HCT116 (cell line): ENCODE results near the gene RUNX1. TPM values are rescaled to one million over a fixed set of nuclear protein-coding genes. Genes with fewer than 3 reads are reported as not detected.

ENCODE experiments used
- ATAC-seq: fragments of 200-7000 bp; cut with Tn5 transposase; 2 replicates; pipeline ENCODE4 v1.9.1; 2020; ENCODE audit warnings: mild to moderate bottlenecking, moderate library complexity
- BruUV-seq: library from RNA; stranded (reverse); fragments of 400-500 nt; replicated peaks from 2 replicates; lab custom pipeline; 2021; lab: Mats Ljungman, UMichigan
- CTCF ChIA-PET: fragments of 300-600 bp; sonication (Branson Sonifier 250); formaldehyde crosslinking; loops from one replicate; lab custom pipeline; 2021; ENCODE audit warnings: antibody characterized with exemption; lab: Charles Lee
- POLR2A ChIA-PET: fragments of 300-600, 350-600 bp; sonication (Branson Sonifier 250); formaldehyde crosslinking; loops from one replicate; lab custom pipeline; 2021; ENCODE audit warnings: antibody characterized with exemption; lab: Charles Lee
- RAD21 ChIA-PET, 2 experiments: fragments of 300-600 bp; sonication (Branson Sonifier 250); formaldehyde crosslinking; loops; one replicate each; lab custom pipeline; 2023; ENCODE audit warnings: low total read pairs in 2 of 2; ENCODE audit not compliant: uncharacterized antibody in 2 of 2, unreplicated experiment in 2 of 2, low non-redundant PET in 1 of 2; lab: Charles Lee
- DNase-seq: peaks from one replicate; pipeline ENCODE4 v3.0.0-alpha.2; 2010; ENCODE audit warnings: low read depth, low spot score
- H2AFZ ChIP-seq: fragments of 200-600 bp; shearing (Covaris generic), sonication (generic); 2 replicates; pipeline ENCODE4 v1.6.1; 2017; ENCODE audit warnings: low read depth, mixed run types, mixed read lengths, antibody characterized with exemption, low read length; ENCODE audit not compliant: poor library complexity, severe bottlenecking
- H3K27ac ChIP-seq: 2 replicates; pipeline ENCODE4 v1.5.1; 2012; ENCODE audit warnings: low read depth, low read length
- H3K27me3 ChIP-seq: fragments of 200-600 bp; sonication (generic); 2 replicates; pipeline ENCODE4 v1.6.1; 2016; ENCODE audit warnings: mixed run types, low read length, mixed read lengths; ENCODE audit not compliant: insufficient read depth
- H3K36me3 ChIP-seq, 2 experiments: fragments of 200-500 bp in 1 of 2; fragments of 200-600 bp in 1 of 2; sonication (Bioruptor generic) in 1 of 2; sonication (generic) in 1 of 2; 2 replicates each; pipeline versions ENCODE4 v1.5.1 to v1.6.1; 2014 to 2016; ENCODE audit warnings: low read length in 2 of 2, inconsistent platforms in 1 of 2, mixed read lengths in 1 of 2, mixed run types in 1 of 2; ENCODE audit not compliant: insufficient read depth in 2 of 2, control insufficient read depth in 1 of 2
- H3K4me1 ChIP-seq, 2 experiments: fragments of 200-600 bp in 1 of 2; sonication (generic) in 1 of 2; 2 replicates each; pipeline versions ENCODE4 v1.5.1 to v1.6.1; 2012 to 2017; ENCODE audit warnings: low read length in 2 of 2, inconsistent platforms in 1 of 2, mild to moderate bottlenecking in 1 of 2, mixed read lengths in 1 of 2, mixed run types in 1 of 2, moderate library complexity in 1 of 2; ENCODE audit not compliant: insufficient read depth in 2 of 2, control insufficient read depth in 1 of 2
- H3K4me2 ChIP-seq: fragments of 200-600 bp; sonication (generic); 2 replicates; pipeline ENCODE4 v1.6.1; 2017; ENCODE audit warnings: mixed run types, low read length, mixed read lengths
- H3K4me3 ChIP-seq, 2 experiments: fragments of 200-600 bp in 1 of 2; sonication (generic) in 1 of 2; replicated peaks in 1 of 2; 2 replicates each; pipeline ENCODE4 v1.5.1; 2011 to 2016; ENCODE audit warnings: low read length in 2 of 2, control low read depth in 1 of 2, low read depth in 1 of 2, mild to moderate bottlenecking in 1 of 2, mixed read lengths in 1 of 2, mixed run types in 1 of 2
- H3K79me2 ChIP-seq: fragments of 200-600 bp; sonication (generic); 2 replicates; pipeline ENCODE4 v1.6.1; 2017; ENCODE audit warnings: mild to moderate bottlenecking, mixed run types, low read length, moderate library complexity, mixed read lengths; ENCODE audit not compliant: insufficient read depth
- H3K9ac ChIP-seq: fragments of 200-600 bp; sonication (generic); 2 replicates; pipeline ENCODE4 v1.6.1; 2016; ENCODE audit warnings: low read length, mixed read lengths
- H3K9me2 ChIP-seq: fragments of 200-600 bp; sonication (generic), shearing (Covaris generic); 2 replicates; pipeline ENCODE4 v1.6.1; 2017; ENCODE audit warnings: mixed run types, mild to moderate bottlenecking, moderate library complexity; ENCODE audit not compliant: insufficient read depth
- H3K9me3 ChIP-seq, 2 experiments: fragments of 200-500 bp in 1 of 2; fragments of 200-600 bp in 1 of 2; sonication (Bioruptor generic) in 1 of 2; sonication (generic) in 1 of 2; 2 replicates each; pipeline ENCODE4 v1.6.1; 2014 to 2017; ENCODE audit warnings: low read length in 2 of 2, mixed read lengths in 2 of 2, inconsistent platforms in 1 of 2, low read depth in 1 of 2, mild to moderate bottlenecking in 1 of 2, mixed run types in 1 of 2, moderate library complexity in 1 of 2; ENCODE audit not compliant: control insufficient read depth in 1 of 2, insufficient read depth in 1 of 2
- H4K20me1 ChIP-seq: fragments of 200-600 bp; sonication (generic), shearing (Covaris generic); 2 replicates; pipeline ENCODE4 v1.6.1; 2017; ENCODE audit warnings: mixed run types, mild to moderate bottlenecking, moderate library complexity; ENCODE audit not compliant: insufficient read depth
- EGR1 ChIP-seq: IDR thresholded peaks from 2 replicates; pipeline ENCODE4 v1.6.1; 2012; ENCODE audit warnings: low read depth
- JUND ChIP-seq: IDR thresholded peaks from 2 replicates; pipeline ENCODE4 v1.6.1; 2012
- POLR2A ChIP-seq: IDR thresholded peaks from 2 replicates; pipeline ENCODE4 v1.7.0; 2011; ENCODE audit warnings: borderline replicate concordance; ENCODE audit not compliant: insufficient read depth, insufficient read length; ENCODE audit errors: extremely low read depth
- SIN3A ChIP-seq: IDR thresholded peaks from 2 replicates; pipeline ENCODE4 v1.6.1; 2012; ENCODE audit warnings: low read depth
- SP1 ChIP-seq: IDR thresholded peaks from 2 replicates; pipeline ENCODE4 v1.6.1; 2012; ENCODE audit warnings: low read depth
- ZNF274 ChIP-seq: fragments of 200-500 bp; sonication (Bioruptor generic); IDR thresholded peaks from 2 replicates; pipeline ENCODE4 v1.6.1; 2014; ENCODE audit warnings: mild to moderate bottlenecking, low read depth, low read length, inconsistent platforms
- intact Hi-C: fragments of 100-400 bp; cut with micrococcal nuclease; formaldehyde crosslinking; loops from 2 replicates; pipeline ENCODE4 v1.10.0; 2022
- total RNA-seq: library from RNA; stranded (reverse); gene quantifications from one replicate; pipeline ENCODE4 v1.2.1, GENCODE V29; 2021; ENCODE audit not compliant: unreplicated experiment
- TF ChIP-seq, protein P1 (sequence below): IDR thresholded peaks from 2 replicates; pipeline ENCODE4 v1.6.1; 2011; ENCODE audit warnings: mild to moderate bottlenecking, low read length, moderate library complexity; ENCODE audit not compliant: insufficient replicate concordance; ENCODE audit errors: extremely low read depth
- TF ChIP-seq, protein P2 (sequence below), 3 experiments: fragments of 200-600 bp in 1 of 3; sonication (generic) in 1 of 3; IDR thresholded peaks in 2 of 3; conservative IDR thresholded peaks in 1 of 3; 2 replicates each; pipeline ENCODE4 v1.5.1; 2012 to 2017; ENCODE audit warnings: low read depth in 2 of 3, low read length in 2 of 3, antibody characterized with exemption in 1 of 3, borderline replicate concordance in 1 of 3, control low read depth in 1 of 3, mild to moderate bottlenecking in 1 of 3, mixed read lengths in 1 of 3, mixed run types in 1 of 3, moderate library complexity in 1 of 3; ENCODE audit not compliant: insufficient read depth in 1 of 3
- TF ChIP-seq, protein P3 (sequence below): IDR thresholded peaks from 2 replicates; pipeline ENCODE4 v1.6.1; 2012; ENCODE audit warnings: low read depth

The RUNX1 gene
- total RNA-seq, 1 experiment from 2014 or later: 33.5 TPM

DNA sequence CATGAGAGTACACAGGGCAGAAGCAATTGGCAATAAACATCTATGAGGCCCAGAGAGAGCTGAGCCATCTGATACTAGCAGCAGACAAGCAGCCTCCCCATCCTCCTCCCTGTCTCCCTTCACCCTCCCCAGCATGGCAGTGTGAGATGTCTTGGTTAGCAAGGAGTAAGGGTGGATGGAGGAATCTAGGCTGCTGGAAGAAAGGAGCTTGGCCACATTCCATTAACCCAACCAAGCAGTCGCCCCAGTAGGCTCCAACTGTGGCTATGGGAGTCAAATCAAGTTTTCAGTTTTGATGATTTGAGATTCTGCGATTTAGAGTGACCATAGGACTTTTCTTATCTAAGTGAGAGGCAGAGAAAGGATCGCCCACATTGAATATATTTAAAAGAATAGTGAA, 12.9 kb upstream of the RUNX1 start:
- Histone ChIP-seq H3K9me2 (no peaks in the 10 kb centered on the region; the same call in 1 of the 2 replicates), H4K20me1 (no peaks in the 10 kb centered on the region), H3K4me1 (peaks cover 0 to 5% of the 10 kb centered on the region in 2 experiments; a peak in 1 of 4 replicates), H3K27me3 (no peaks in the 10 kb centered on the region), H3K27ac (no peak overlapping the region), H3K36me3 (no peaks in the 10 kb centered on the region), H3K9me3 (no peaks in the 10 kb centered on the region), H3K79me2 (no peaks in the 10 kb centered on the region), H3K4me3 (no peak overlapping the region), H3K9ac (no peak overlapping the region), H2AFZ (no peak overlapping the region), H3K4me2 (no peak overlapping the region)
- intact Hi-C loops: no loop called here
- BruUV-seq: no TSS peak
- ATAC-seq: no peak
- TF ChIP-seq, protein P1, sequence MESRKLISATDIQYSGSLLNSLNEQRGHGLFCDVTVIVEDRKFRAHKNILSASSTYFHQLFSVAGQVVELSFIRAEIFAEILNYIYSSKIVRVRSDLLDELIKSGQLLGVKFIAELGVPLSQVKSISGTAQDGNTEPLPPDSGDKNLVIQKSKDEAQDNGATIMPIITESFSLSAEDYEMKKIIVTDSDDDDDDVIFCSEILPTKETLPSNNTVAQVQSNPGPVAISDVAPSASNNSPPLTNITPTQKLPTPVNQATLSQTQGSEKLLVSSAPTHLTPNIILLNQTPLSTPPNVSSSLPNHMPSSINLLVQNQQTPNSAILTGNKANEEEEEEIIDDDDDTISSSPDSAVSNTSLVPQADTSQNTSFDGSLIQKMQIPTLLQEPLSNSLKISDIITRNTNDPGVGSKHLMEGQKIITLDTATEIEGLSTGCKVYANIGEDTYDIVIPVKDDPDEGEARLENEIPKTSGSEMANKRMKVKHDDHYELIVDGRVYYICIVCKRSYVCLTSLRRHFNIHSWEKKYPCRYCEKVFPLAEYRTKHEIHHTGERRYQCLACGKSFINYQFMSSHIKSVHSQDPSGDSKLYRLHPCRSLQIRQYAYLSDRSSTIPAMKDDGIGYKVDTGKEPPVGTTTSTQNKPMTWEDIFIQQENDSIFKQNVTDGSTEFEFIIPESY: no peak
- TF ChIP-seq SP1 (no peak), ZNF274 (no peak)
- TF ChIP-seq, protein P2, sequence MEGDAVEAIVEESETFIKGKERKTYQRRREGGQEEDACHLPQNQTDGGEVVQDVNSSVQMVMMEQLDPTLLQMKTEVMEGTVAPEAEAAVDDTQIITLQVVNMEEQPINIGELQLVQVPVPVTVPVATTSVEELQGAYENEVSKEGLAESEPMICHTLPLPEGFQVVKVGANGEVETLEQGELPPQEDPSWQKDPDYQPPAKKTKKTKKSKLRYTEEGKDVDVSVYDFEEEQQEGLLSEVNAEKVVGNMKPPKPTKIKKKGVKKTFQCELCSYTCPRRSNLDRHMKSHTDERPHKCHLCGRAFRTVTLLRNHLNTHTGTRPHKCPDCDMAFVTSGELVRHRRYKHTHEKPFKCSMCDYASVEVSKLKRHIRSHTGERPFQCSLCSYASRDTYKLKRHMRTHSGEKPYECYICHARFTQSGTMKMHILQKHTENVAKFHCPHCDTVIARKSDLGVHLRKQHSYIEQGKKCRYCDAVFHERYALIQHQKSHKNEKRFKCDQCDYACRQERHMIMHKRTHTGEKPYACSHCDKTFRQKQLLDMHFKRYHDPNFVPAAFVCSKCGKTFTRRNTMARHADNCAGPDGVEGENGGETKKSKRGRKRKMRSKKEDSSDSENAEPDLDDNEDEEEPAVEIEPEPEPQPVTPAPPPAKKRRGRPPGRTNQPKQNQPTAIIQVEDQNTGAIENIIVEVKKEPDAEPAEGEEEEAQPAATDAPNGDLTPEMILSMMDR (IDR thresholded peaks at IDR 0.05 in 2 of 3, conservative IDR thresholded peaks at IDR 0.05 in 1 of 3; ENCODE audit: borderline replicate concordance in 1 of 3, insufficient read depth in 1 of 3, low read depth in 2 of 3, low read length in 2 of 3): no peak
- ChIA-PET POLR2A (no interaction called here), CTCF (no interaction called here), RAD21 (no interaction called here)
- DNase-seq: no peak

DNA sequence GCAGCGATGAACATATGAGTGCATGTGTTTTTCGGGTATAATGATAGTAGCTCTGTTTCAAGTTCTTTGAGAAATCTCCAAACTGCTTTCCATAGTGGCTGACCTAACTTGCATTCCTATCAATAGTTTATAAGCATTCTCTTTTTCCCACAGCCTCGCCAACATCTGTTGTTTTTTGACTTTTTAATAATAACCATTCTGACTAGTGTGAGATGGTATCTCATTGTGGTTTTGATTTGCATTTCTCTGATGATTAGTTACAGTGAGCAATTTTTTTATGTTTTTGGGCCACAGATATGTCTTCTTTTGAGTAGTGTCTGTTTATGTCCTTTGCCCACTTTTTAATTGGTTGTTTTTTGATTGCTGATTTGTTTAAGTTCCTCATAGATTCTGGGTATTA, 10.6 kb upstream of the RUNX1 start:
- Histone ChIP-seq H3K4me3 (no peak overlapping the region), H3K27me3 (no peaks in the 10 kb centered on the region), H3K9me2 (no peaks in the 10 kb centered on the region; the same call in 1 of the 2 replicates), H3K9me3 (no peaks in the 10 kb centered on the region), H3K4me1 (peaks cover 0 to 5% of the 10 kb centered on the region in 2 experiments; a peak in 1 of 4 replicates), H4K20me1 (no peaks in the 10 kb centered on the region), H3K27ac (no peak overlapping the region), H3K9ac (no peak overlapping the region), H2AFZ (no peak overlapping the region), H3K4me2 (no peak overlapping the region), H3K36me3 (no peaks in the 10 kb centered on the region), H3K79me2 (no peaks in the 10 kb centered on the region)
- ChIA-PET POLR2A (no interaction called here), RAD21 (no interaction called here), CTCF (no interaction called here)
- ATAC-seq (no peak), DNase-seq (no peak)
- intact Hi-C loops: no loop called here
- no TSS peak for BruUV-seq
- no peak for TF ChIP-seq EGR1
- TF ChIP-seq JUND: no peak
- TF ChIP-seq, protein P1: no peak
- no peak for TF ChIP-seq ZNF274
- no peak for TF ChIP-seq SIN3A
- TF ChIP-seq POLR2A: no peak
- TF ChIP-seq, protein P3, sequence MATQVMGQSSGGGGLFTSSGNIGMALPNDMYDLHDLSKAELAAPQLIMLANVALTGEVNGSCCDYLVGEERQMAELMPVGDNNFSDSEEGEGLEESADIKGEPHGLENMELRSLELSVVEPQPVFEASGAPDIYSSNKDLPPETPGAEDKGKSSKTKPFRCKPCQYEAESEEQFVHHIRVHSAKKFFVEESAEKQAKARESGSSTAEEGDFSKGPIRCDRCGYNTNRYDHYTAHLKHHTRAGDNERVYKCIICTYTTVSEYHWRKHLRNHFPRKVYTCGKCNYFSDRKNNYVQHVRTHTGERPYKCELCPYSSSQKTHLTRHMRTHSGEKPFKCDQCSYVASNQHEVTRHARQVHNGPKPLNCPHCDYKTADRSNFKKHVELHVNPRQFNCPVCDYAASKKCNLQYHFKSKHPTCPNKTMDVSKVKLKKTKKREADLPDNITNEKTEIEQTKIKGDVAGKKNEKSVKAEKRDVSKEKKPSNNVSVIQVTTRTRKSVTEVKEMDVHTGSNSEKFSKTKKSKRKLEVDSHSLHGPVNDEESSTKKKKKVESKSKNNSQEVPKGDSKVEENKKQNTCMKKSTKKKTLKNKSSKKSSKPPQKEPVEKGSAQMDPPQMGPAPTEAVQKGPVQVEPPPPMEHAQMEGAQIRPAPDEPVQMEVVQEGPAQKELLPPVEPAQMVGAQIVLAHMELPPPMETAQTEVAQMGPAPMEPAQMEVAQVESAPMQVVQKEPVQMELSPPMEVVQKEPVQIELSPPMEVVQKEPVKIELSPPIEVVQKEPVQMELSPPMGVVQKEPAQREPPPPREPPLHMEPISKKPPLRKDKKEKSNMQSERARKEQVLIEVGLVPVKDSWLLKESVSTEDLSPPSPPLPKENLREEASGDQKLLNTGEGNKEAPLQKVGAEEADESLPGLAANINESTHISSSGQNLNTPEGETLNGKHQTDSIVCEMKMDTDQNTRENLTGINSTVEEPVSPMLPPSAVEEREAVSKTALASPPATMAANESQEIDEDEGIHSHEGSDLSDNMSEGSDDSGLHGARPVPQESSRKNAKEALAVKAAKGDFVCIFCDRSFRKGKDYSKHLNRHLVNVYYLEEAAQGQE: no peak
